ENCODE measurements around the gene UGT1A10. TPM values are rescaled to one million over a fixed set of nuclear protein-coding genes. Genes with fewer than 3 reads are reported as not detected.
A peak's percentile ranks its signal among the peaks of the same experiment; 100 is the strongest.

UGT1A10 gene
- total RNA-seq, 1 donor from 2014 or later, result not detected

GRCh38 chr2:233690444-233690843 is 54.2 kb downstream of the UGT1A10 start:
- Histone ChIP-seq H3K27me3 (ENCODE audit: control insufficient read depth, insufficient read depth, low read length) (no peaks in the 10 kb centered on the region), H3K4me3 (ENCODE audit: low read depth, low read length) (no peak overlapping the region), H3K36me3 (ENCODE audit: control insufficient read depth, insufficient read depth, low read length) (no peaks in the 10 kb centered on the region)
- TF ChIP-seq CTCF (IDR thresholded peaks at IDR 0.05; ENCODE audit: insufficient read depth, low read length, severe bottlenecking), result no peak
- peak; percentile 90 for DNase-seq (ENCODE audit: low read depth)
- FAIRE-seq, result no peak

- no peak for TF ChIP-seq CTCF (IDR thresholded peaks at IDR 0.05; ENCODE audit: insufficient read depth, low read length, severe bottlenecking)
- Histone ChIP-seq H3K36me3 (ENCODE audit: control insufficient read depth, insufficient read depth, low read length) (no peaks in the 10 kb centered on the region), H3K27me3 (ENCODE audit: control insufficient read depth, insufficient read depth, low read length) (no peaks in the 10 kb centered on the region), H3K4me3 (ENCODE audit: low read depth, low read length) (peak overlapping the region; percentile 61)
- DNase-seq (ENCODE audit: low read depth) (peak; percentile 99), FAIRE-seq (peak; percentile 99)
These were observed 55.5 kb downstream of the UGT1A10 start for GRCh38 chr2:233691443-233692433.

GRCh38 chr2:233692648-233693047 is 56.4 kb downstream of the UGT1A10 start, which contains the start of gene UGT1A6:
UGT1A6 (plus strand) TSS chr2:233692890; CDS start chr2:233693005, 115 bp downstream.
- TF ChIP-seq CTCF (IDR thresholded peaks at IDR 0.05; ENCODE audit: insufficient read depth, low read length, severe bottlenecking), result no peak
- Histone ChIP-seq H3K36me3 (ENCODE audit: control insufficient read depth, insufficient read depth, low read length) (no peaks in the 10 kb centered on the region), H3K27me3 (ENCODE audit: control insufficient read depth, insufficient read depth, low read length) (no peaks in the 10 kb centered on the region), H3K4me3 (ENCODE audit: low read depth, low read length) (peak within 1 kb of the TSS; percentile 61)
- FAIRE-seq, result no peak
- no peak for DNase-seq (ENCODE audit: low read depth)

- FAIRE-seq (peak; percentile 43), DNase-seq (ENCODE audit: low read depth) (no peak)
- H3K4me3 ChIP-seq (ENCODE audit: low read depth, low read length), result peak overlapping the region; percentile 61
- TF ChIP-seq CTCF (IDR thresholded peaks at IDR 0.05; ENCODE audit: insufficient read depth, low read length, severe bottlenecking), result no peak
- no peaks in the 10 kb centered on the region for H3K27me3 ChIP-seq (ENCODE audit: control insufficient read depth, insufficient read depth, low read length)
- no peaks in the 10 kb centered on the region for H3K36me3 ChIP-seq (ENCODE audit: control insufficient read depth, insufficient read depth, low read length)
These were observed 57.7 kb downstream of the UGT1A10 start for GRCh38 chr2:233693963-233694362.

- FAIRE-seq (no peak), DNase-seq (ENCODE audit: low read depth) (no peak)
- Histone ChIP-seq H3K4me3 (ENCODE audit: low read depth, low read length) (no peak overlapping the region), H3K27me3 (ENCODE audit: control insufficient read depth, insufficient read depth, low read length) (no peaks in the 10 kb centered on the region), H3K36me3 (ENCODE audit: control insufficient read depth, insufficient read depth, low read length) (no peaks in the 10 kb centered on the region)
- TF ChIP-seq CTCF (IDR thresholded peaks at IDR 0.05; ENCODE audit: insufficient read depth, low read length, severe bottlenecking), result no peak
These were observed 62.5 kb downstream of the UGT1A10 start for GRCh38 chr2:233698740-233699139.

All from bronchial epithelial cell (primary cell).